Muscle of leg (tissue), 11 donors: ENCODE data around the gene SEC31A. TPM values are rescaled to one million over a fixed set of nuclear protein-coding genes. Genes with fewer than 3 reads are reported as not detected.
A peak's percentile ranks its signal among the peaks of the same experiment; 100 is the strongest.

ENCODE experiments used
- DNase-seq: peaks from one replicate; pipeline ENCODE4 v3.0.0; 2013
- H3K27ac ChIP-seq: one replicate; pipeline ENCODE4 v1.5.1; 2013; ENCODE audit warnings: mild to moderate bottlenecking, low read length, control low read depth
- H3K27me3 ChIP-seq: one replicate; pipeline ENCODE4 v1.6.1; 2013; ENCODE audit warnings: low read length; ENCODE audit not compliant: control insufficient read depth, insufficient read depth
- H3K36me3 ChIP-seq: one replicate; pipeline ENCODE4 v1.6.1; 2013; ENCODE audit warnings: low read length; ENCODE audit not compliant: control insufficient read depth, insufficient read depth
- H3K4me1 ChIP-seq: one replicate; pipeline ENCODE4 v1.6.1; 2013; ENCODE audit warnings: low read length; ENCODE audit not compliant: control insufficient read depth, insufficient read depth
- H3K4me3 ChIP-seq: one replicate; pipeline ENCODE4 v1.5.1; 2013; ENCODE audit warnings: low read length, control low read depth
- H3K9me3 ChIP-seq: replicated peaks from 2 replicates; pipeline ENCODE4 v1.6.1; 2013; ENCODE audit warnings: low read depth, low read length; ENCODE audit not compliant: control insufficient read depth
- WGBS: methylation state at CpG from one replicate; pipeline ENCODE4 v1.1.5; 2013; ENCODE audit warnings: missing lambda C conversion rate; ENCODE audit not compliant: insufficient coverage; 5-methylcytosine and 5-hydroxymethylcytosine counted together
- polyA plus RNA-seq, 8 donors: library from polyadenylated mRNA; unstranded; fragments of 120-200 nt; gene quantifications; one replicate each; pipeline versions ENCODE4 v1.2.1 to v1.2.3, GENCODE V29; 2013; ENCODE audit warnings: inconsistent platforms in 1 of 8, low replicate concordance in 1 of 8; ENCODE audit not compliant: insufficient read length in 8 of 8, insufficient read depth in 1 of 8
- total RNA-seq: library from RNA; stranded (reverse); fragments of 120-200 nt; gene quantifications from one replicate; pipeline ENCODE4 v1.2.4, GENCODE V29; 2013

The SEC31A gene
- total and polyA plus RNA-seq, 9 donors, result 158 to 213 (median 171) TPM

GRCh38 chr4:82784681-82785610 is 106.0 kb downstream of the SEC31A start:
- no peaks in the 10 kb centered on the region for H3K27me3 ChIP-seq
- WGBS, result no CpG with 5 or more reads among the region's 9 CpGs
- DNase-seq, result no peak
- no peak overlapping the region for H3K27ac ChIP-seq
- H3K9me3 ChIP-seq, result no peaks in the 10 kb centered on the region
- H3K4me1 ChIP-seq, result peaks cover 34% of the 10 kb centered on the region
- H3K36me3 ChIP-seq, result no peaks in the 10 kb centered on the region
- no peak overlapping the region for H3K4me3 ChIP-seq

GRCh38 chr4:82782626-82783345 is 108.2 kb downstream of the SEC31A start:
- Histone ChIP-seq H3K36me3 (no peaks in the 10 kb centered on the region), H3K27me3 (no peaks in the 10 kb centered on the region), H3K4me3 (no peak overlapping the region), H3K27ac (no peak overlapping the region), H3K4me1 (peaks cover 31% of the 10 kb centered on the region), H3K9me3 (no peaks in the 10 kb centered on the region)
- DNase-seq, result no peak
- 57% methylated on average over 1 of the region's 5 CpGs for WGBS

DNA sequence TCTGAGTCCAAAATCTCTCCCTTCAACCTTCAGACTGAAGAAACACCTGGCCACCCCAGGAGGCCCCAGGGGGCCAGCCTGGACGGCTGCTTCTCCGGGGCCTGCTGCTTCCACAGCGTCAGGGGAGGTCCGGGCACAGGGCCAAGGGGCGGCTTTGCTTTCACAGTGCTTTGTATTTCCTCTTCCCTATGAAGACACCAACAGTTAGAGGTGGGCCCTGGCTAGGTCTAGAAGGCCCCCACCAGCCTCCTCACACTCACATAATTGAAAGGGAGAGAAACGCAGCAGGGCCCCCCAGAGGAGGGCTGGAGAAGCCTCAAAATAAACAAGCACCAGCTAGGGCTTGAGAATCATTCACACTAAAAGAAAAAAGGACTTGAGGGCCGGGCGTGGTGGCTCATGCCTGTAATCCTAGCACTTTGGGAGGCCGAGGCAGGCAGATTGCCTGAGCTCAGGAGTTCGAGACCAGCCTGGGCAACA is 110.2 kb downstream of the SEC31A start:
- 5% methylated on average over 4 of the region's 10 CpGs for WGBS
- Histone ChIP-seq H3K9me3 (no peaks in the 10 kb centered on the region), H3K27ac (peak overlapping the region; percentile 55), H3K27me3 (no peaks in the 10 kb centered on the region), H3K4me3 (no peak overlapping the region), H3K36me3 (no peaks in the 10 kb centered on the region), H3K4me1 (peaks cover 38% of the 10 kb centered on the region)
- peak; percentile 84 for DNase-seq

GRCh38 chr4:82780170-82780751 is 110.7 kb downstream of the SEC31A start:
- no peak overlapping the region for H3K4me3 ChIP-seq
- no peak for DNase-seq
- no peaks in the 10 kb centered on the region for H3K9me3 ChIP-seq
- H3K27me3 ChIP-seq, result no peaks in the 10 kb centered on the region
- H3K36me3 ChIP-seq, result no peaks in the 10 kb centered on the region
- WGBS, result no CpG with 5 or more reads among the region's 1 CpG
- H3K27ac ChIP-seq, result no peak overlapping the region
- H3K4me1 ChIP-seq, result peaks cover 39% of the 10 kb centered on the region

DNA sequence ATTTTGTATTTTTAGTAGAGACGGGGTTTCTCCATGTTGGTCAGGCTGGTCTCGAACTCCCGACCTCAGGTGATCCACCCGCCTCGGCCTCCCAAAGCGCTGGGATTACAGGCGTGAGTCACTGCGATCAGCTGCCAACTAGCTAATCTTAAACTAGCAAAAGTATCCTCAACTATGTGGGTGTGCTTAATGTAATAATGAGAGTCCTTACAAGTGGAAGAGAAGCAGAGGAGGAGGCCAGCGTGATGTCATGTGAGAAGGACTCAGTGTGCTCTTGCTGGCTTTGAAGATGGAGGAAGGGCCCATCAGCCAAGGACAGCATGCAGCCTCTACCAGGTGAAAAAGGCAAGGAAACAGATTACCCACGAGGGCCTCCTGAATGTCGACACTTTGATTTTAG is 111.9 kb downstream of the SEC31A start:
- H3K27ac ChIP-seq, result no peak overlapping the region
- H3K9me3 ChIP-seq, result no peaks in the 10 kb centered on the region
- DNase-seq, result no peak
- H3K4me3 ChIP-seq, result no peak overlapping the region
- 64% methylated on average over 2 of the region's 11 CpGs for WGBS
- peaks cover 41% of the 10 kb centered on the region for H3K4me1 ChIP-seq
- no peaks in the 10 kb centered on the region for H3K36me3 ChIP-seq
- no peaks in the 10 kb centered on the region for H3K27me3 ChIP-seq

DNA sequence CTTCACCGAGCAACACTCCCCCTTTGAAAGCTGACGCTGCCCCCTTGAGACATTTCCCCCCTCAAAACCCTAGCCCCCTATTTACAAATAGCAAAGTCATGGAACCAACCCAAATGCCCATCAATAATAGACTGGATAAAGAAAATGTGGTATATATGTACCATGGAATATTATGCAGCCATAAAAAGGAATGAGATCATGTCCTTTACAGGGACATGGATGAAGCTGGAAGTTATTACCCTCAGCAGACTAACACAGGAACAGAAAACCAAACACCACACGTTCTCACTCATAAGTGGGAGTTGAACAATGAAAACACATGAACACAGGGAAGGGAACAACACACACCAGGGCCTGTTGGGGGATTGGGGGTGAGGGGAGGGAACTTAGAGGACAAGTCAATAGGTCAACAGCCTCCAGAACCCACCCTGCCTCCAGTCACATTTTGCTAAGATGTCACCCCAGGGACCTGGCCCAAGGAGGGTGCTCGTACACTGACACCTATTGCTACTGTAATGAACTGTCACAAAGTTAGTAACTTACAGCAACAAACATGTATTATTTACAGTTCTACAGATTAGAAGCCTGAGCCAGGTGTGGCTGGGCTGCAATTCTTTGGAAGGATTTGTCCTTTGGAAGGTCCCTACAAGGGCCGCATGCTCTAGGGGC is 113.0 kb downstream of the SEC31A start:
- Histone ChIP-seq H3K9me3 (no peaks in the 10 kb centered on the region), H3K27me3 (no peaks in the 10 kb centered on the region), H3K4me1 (peaks cover 40% of the 10 kb centered on the region), H3K4me3 (no peak overlapping the region), H3K36me3 (no peaks in the 10 kb centered on the region), H3K27ac (no peak overlapping the region)
- no peak for DNase-seq
- no CpG with 5 or more reads among the region's 5 CpGs for WGBS

DNA sequence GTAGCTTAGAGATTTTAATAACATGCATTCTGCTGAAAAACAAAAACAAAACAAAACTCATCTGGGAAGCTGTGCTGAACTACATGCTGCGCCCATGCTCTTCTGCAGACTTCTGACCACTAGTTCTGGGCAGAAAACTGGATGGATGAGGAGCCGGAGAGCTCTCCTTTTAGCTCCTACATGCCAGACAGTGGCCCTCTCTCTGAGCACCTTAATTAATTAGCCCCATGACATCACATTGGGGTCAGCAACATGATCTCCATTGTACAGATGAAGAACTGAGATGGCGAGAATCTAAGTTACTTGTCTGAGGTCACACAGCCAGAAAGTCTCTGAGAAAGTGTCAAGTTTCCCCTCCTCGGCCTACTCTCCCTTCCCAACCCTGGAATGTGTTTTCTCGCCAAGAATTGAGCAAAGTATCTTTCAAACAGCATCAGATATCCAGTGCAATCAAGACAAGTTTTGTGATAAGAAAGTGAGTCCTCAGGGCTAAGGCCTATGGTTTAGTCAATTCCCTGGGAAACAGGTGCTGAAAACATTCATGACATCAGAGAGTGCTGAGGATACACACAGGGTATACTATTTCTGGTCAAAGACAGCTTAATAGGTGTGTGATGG is 113.9 kb downstream of the SEC31A start:
- peak; percentile 58 for DNase-seq
- H3K27me3 ChIP-seq, result no peaks in the 10 kb centered on the region
- H3K36me3 ChIP-seq, result no peaks in the 10 kb centered on the region
- WGBS, result 86% methylated on average over 2 of the region's 5 CpGs
- peak overlapping the region; percentile 7 for H3K27ac ChIP-seq
- H3K4me1 ChIP-seq, result peaks cover 32% of the 10 kb centered on the region
- H3K9me3 ChIP-seq, result no peaks in the 10 kb centered on the region
- H3K4me3 ChIP-seq, result no peak overlapping the region

DNA sequence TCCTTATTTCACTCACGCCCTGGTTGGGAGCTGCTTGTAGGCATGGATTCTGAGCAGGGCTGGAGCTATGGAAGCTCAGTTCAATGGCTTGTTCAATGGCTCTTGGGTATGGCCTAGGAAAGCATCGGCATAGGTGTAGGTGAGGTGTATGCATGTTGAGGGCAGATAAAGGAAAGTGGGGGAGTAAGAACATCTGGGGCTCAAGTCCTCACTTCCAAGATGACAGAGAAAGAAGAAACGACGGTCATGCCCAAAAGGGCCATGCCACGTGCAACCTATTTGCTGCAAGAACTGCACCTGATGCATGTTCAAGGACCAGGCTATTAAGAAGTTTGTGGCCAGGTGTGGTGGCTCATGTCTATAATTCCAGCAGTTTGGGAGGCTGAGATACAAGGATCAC is 115.7 kb downstream of the SEC31A start:
- Histone ChIP-seq H3K4me3 (no peak overlapping the region), H3K27me3 (no peaks in the 10 kb centered on the region), H3K4me1 (peaks cover 24% of the 10 kb centered on the region), H3K9me3 (no peaks in the 10 kb centered on the region), H3K27ac (no peak overlapping the region), H3K36me3 (no peaks in the 10 kb centered on the region)
- no peak for DNase-seq
- 79% methylated on average over 4 of the region's 5 CpGs for WGBS

- Histone ChIP-seq H3K4me1 (peaks cover 21% of the 10 kb centered on the region), H3K9me3 (no peaks in the 10 kb centered on the region), H3K36me3 (no peaks in the 10 kb centered on the region), H3K27me3 (no peaks in the 10 kb centered on the region), H3K27ac (no peak overlapping the region), H3K4me3 (no peak overlapping the region)
- WGBS, result 44% methylated on average over 2 of the region's 3 CpGs
- DNase-seq, result no peak
Measured at GRCh38 chr4:82774711-82775171, 116.2 kb downstream of the SEC31A start.
